B cell (primary cell): ENCODE data around the gene EML6. TPM values are rescaled to one million over a fixed set of nuclear protein-coding genes. Genes with fewer than 3 reads are reported as not detected.

Source experiments
- ATAC-seq: fragments of 200-7000 bp; cut with Tn5 transposase; one replicate; pipeline ENCODE4 v1.10.0; 2021; ENCODE audit warnings: low read depth, mild to moderate bottlenecking, moderate number of reproducible peaks, moderate library complexity
- CTCF ChIA-PET: fragments of 350-600 bp; sonication (Branson Sonifier 250); formaldehyde crosslinking; loops from one replicate; lab custom pipeline; 2021; ENCODE audit warnings: antibody characterized with exemption, inconsistent platforms; lab: Charles Lee
- POLR2A ChIA-PET: fragments of 350-600 bp; sonication (Branson Sonifier 250); formaldehyde crosslinking; loops from one replicate; lab custom pipeline; 2021; ENCODE audit warnings: antibody characterized with exemption; lab: Charles Lee
- DNase-seq: peaks from one replicate; pipeline ENCODE4 v3.0.0; 2013
- H2AFZ ChIP-seq: 2 replicates; pipeline ENCODE4 v1.6.1; 2012; ENCODE audit warnings: mild to moderate bottlenecking, low read depth, low read length; ENCODE audit not compliant: insufficient read depth, poor library complexity, severe bottlenecking
- H3K27ac ChIP-seq, 2 donors: 1 replicate in 1 of 2; 2 replicates in 1 of 2; pipeline ENCODE4 v1.5.1; 2012 to 2013; ENCODE audit warnings: low read length in 2 of 2, mild to moderate bottlenecking in 2 of 2, moderate library complexity in 1 of 2
- H3K27me3 ChIP-seq, 4 experiments: fragments of 200-600 bp in 1 of 4; sonication (generic) in 1 of 4; replicated peaks in 1 of 4; 1 replicate in 2 of 4; 2 replicates in 2 of 4; pipeline versions ENCODE4 v1.6.1 to v1.7.0; 2013 to 2016; ENCODE audit warnings: low read length in 3 of 4, mild to moderate bottlenecking in 2 of 4, mixed read lengths in 1 of 4, moderate library complexity in 1 of 4; ENCODE audit not compliant: insufficient read depth in 4 of 4, control insufficient read depth in 3 of 4; ENCODE audit errors: control extremely low read depth in 1 of 4
- H3K36me3 ChIP-seq, 2 experiments: replicated peaks in 1 of 2; 1 replicate in 1 of 2; 2 replicates in 1 of 2; pipeline versions ENCODE4 v1.6.1 to v1.7.1; 2013; ENCODE audit warnings: low read length in 1 of 2; ENCODE audit not compliant: insufficient read depth in 2 of 2, control insufficient read depth in 1 of 2; ENCODE audit errors: control extremely low read depth in 1 of 2, extremely low read depth in 1 of 2
- H3K4me1 ChIP-seq, 2 donors: fragments of 200-600 bp in 1 of 2; sonication (generic) in 1 of 2; 1 replicate in 1 of 2; 2 replicates in 1 of 2; pipeline versions ENCODE4 v1.5.1 to v1.6.1; 2013 to 2017; ENCODE audit warnings: low read length in 2 of 2; ENCODE audit not compliant: control insufficient read depth in 2 of 2, insufficient read depth in 2 of 2
- H3K4me2 ChIP-seq: replicated peaks from 2 replicates; pipeline ENCODE3; 2012; ENCODE audit warnings: mild to moderate bottlenecking, low read depth, low read length; ENCODE audit not compliant: poor library complexity, severe bottlenecking
- H3K4me3 ChIP-seq, 5 experiments: fragments of 200-600 bp in 1 of 5; sonication (generic) in 1 of 5; 1 replicate in 3 of 5; 2 replicates in 2 of 5; pipeline versions ENCODE4 v1.5.1 to v1.7.0; 2011 to 2016; ENCODE audit warnings: low read length in 4 of 5, mild to moderate bottlenecking in 4 of 5, low read depth in 2 of 5, control low read depth in 1 of 5, moderate library complexity in 1 of 5; ENCODE audit not compliant: insufficient read depth in 1 of 5; ENCODE audit errors: control extremely low read depth in 1 of 5, extremely low read depth in 1 of 5
- H3K79me2 ChIP-seq: fragments of 200-600 bp; sonication (generic); one replicate; pipeline ENCODE4 v1.6.0; 2016; ENCODE audit warnings: low read length; ENCODE audit not compliant: control insufficient read depth, insufficient read depth
- H3K9ac ChIP-seq: fragments of 200-600 bp; sonication (generic); 2 replicates; pipeline ENCODE4 v1.6.1; 2017; ENCODE audit warnings: mild to moderate bottlenecking, low read length, moderate library complexity
- H3K9me3 ChIP-seq, 3 donors: one replicate each; pipeline versions ENCODE4 v1.6.1 to v1.7.1; 2013; ENCODE audit warnings: low read length in 2 of 3; ENCODE audit not compliant: control insufficient read depth in 2 of 3, insufficient read depth in 1 of 3; ENCODE audit errors: control extremely low read depth in 1 of 3
- H4K20me1 ChIP-seq: 2 replicates; pipeline ENCODE4 v1.6.0; 2012; ENCODE audit warnings: mild to moderate bottlenecking, low read length; ENCODE audit not compliant: insufficient read depth, control insufficient read depth, poor library complexity, severe bottlenecking
- H3K27ac Mint-ChIP-seq: one replicate; pipeline ENCODE4 v1.8.0; 2021; ENCODE audit warnings: mixed read lengths
- H3K27me3 Mint-ChIP-seq: one replicate; pipeline ENCODE4 v1.8.0; 2021; ENCODE audit warnings: mixed read lengths
- H3K4me1 Mint-ChIP-seq: one replicate; pipeline ENCODE4 v1.8.0; 2021; ENCODE audit warnings: mixed read lengths
- H3K4me3 Mint-ChIP-seq: one replicate; pipeline ENCODE4 v1.8.0; 2021; ENCODE audit warnings: mixed read lengths
- H3K9me3 Mint-ChIP-seq: one replicate; pipeline ENCODE4 v1.8.0; 2022; ENCODE audit warnings: mixed read lengths; ENCODE audit not compliant: insufficient read depth
- EZH2 ChIP-seq: IDR thresholded peaks from 2 replicates; pipeline ENCODE4 v1.6.1; 2012; ENCODE audit warnings: borderline replicate concordance, low read depth, mild to moderate bottlenecking, moderate library complexity, low read length; ENCODE audit not compliant: insufficient read depth, poor library complexity, severe bottlenecking
- WGBS: methylation state at CpG from one replicate; pipeline ENCODE4 v1.1.5; 2013; ENCODE audit warnings: missing lambda C conversion rate; ENCODE audit not compliant: insufficient coverage; 5-methylcytosine and 5-hydroxymethylcytosine counted together
- intact Hi-C: fragments of 100-400 bp; cut with micrococcal nuclease; formaldehyde crosslinking; loops from one replicate; pipeline ENCODE4 v1.10.0; 2022
- polyA plus RNA-seq: library from polyadenylated mRNA; depleted of rRNA; stranded (reverse); fragments of >200 nt; gene quantifications from 2 replicates; pipeline ENCODE4 v1.2.3, GENCODE V29; 2012
- total RNA-seq, 2 donors: library from RNA; stranded (reverse); fragments of 120-200 nt in 1 of 2; gene quantifications; 1 replicate in 1 of 2; 2 replicates in 1 of 2; pipeline versions ENCODE4 v1.2.3 to v1.2.4, GENCODE V29; 2013 to 2022
- TF ChIP-seq, protein P1 (sequence below): fragments of 200-600 bp; IDR thresholded peaks from one replicate; pipeline ENCODE4 v1.8.0; 2022; ENCODE audit warnings: antibody characterized with exemption, mild to moderate bottlenecking

The EML6 gene
- total and polyA plus RNA-seq, 2 donors (not counting 1 experiment from before 2014, with no cell fraction given): 42.5 to 53.7 TPM

DNA sequence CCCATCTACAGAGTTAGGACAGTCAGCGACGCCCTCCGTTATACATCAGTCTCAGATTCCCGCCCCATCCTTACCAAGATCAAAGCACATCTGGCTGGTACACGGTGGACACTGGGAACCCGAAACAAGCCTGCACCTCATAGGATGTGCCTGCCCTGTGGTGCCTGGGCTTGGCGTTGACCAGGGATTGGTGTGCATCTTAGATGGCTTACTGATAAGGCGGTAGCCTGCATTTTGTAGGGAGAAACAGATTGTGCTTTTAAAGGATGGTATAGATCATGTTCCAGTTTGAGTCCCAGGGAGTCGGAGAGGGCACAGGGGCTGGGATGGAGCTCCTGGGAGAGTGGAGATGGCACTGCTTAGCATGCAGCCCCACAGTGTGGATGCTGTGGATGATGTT is 108.0 kb downstream of the EML6 start:
- Mint-ChIP-seq H3K4me3 (no peak overlapping the region), H3K9me3 (no peaks in the 10 kb centered on the region), H3K27ac (no peak overlapping the region), H3K27me3 (no peaks in the 10 kb centered on the region), H3K4me1 (no peaks in the 10 kb centered on the region)
- POLR2A ChIA-PET: no interaction called here
- Histone ChIP-seq H3K27me3 (no peaks in the 10 kb centered on the region), H3K4me3 (no peak overlapping the region), H3K36me3 (no peaks in the 10 kb centered on the region), H3K9ac (no peak overlapping the region), H4K20me1 (no peaks in the 10 kb centered on the region), H3K4me2 (no peak overlapping the region), H3K4me1 (no peaks in the 10 kb centered on the region), H3K9me3 (no peaks in the 10 kb centered on the region), H3K27ac (no peak overlapping the region), H2AFZ (no peak overlapping the region), H3K79me2 (no peaks in the 10 kb centered on the region)
- TF ChIP-seq EZH2: no peak
- TF ChIP-seq, protein P1, sequence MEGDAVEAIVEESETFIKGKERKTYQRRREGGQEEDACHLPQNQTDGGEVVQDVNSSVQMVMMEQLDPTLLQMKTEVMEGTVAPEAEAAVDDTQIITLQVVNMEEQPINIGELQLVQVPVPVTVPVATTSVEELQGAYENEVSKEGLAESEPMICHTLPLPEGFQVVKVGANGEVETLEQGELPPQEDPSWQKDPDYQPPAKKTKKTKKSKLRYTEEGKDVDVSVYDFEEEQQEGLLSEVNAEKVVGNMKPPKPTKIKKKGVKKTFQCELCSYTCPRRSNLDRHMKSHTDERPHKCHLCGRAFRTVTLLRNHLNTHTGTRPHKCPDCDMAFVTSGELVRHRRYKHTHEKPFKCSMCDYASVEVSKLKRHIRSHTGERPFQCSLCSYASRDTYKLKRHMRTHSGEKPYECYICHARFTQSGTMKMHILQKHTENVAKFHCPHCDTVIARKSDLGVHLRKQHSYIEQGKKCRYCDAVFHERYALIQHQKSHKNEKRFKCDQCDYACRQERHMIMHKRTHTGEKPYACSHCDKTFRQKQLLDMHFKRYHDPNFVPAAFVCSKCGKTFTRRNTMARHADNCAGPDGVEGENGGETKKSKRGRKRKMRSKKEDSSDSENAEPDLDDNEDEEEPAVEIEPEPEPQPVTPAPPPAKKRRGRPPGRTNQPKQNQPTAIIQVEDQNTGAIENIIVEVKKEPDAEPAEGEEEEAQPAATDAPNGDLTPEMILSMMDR: no peak
- intact Hi-C loops: no loop called here
- ATAC-seq (no peak), DNase-seq (no peak)
- CTCF ChIA-PET: interaction anchor here (1.2 kb wide), 1 partner anchor 9 kb away, joined by 3 read pairs; no protein-coding TSS in a partner anchor
- WGBS: 86% methylated on average over 9 of the region's 9 CpGs

DNA sequence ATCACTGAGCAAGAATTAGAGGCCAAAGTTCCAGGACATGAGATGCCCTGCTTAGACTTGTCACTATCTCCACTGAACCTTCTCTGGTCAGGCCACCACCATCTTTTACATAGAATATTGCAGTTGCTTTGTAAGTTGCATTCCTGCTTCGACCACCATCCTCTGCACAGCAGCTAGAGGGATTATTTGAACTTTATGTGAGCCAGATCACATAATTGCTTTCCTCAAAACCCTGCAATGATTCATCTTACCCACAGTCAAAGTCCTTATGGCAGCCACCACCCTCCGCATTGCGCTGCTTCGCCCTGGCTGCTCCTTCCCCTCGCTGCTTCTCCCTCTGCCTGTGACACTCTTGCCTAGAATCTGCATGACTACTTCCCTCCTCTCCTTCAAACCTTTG is 111.3 kb downstream of the EML6 start:
- Histone ChIP-seq H3K4me2 (no peak overlapping the region), H3K36me3 (no peaks in the 10 kb centered on the region), H3K27ac (no peak overlapping the region), H3K79me2 (no peaks in the 10 kb centered on the region), H3K9me3 (no peaks in the 10 kb centered on the region), H4K20me1 (no peaks in the 10 kb centered on the region), H3K4me3 (no peak overlapping the region), H3K9ac (no peak overlapping the region), H3K27me3 (no peaks in the 10 kb centered on the region), H2AFZ (no peak overlapping the region), H3K4me1 (peaks cover 0 to 4% of the 10 kb centered on the region in 2 donors)
- no peaks in the 10 kb centered on the region for H3K27me3 Mint-ChIP-seq
- H3K4me3 Mint-ChIP-seq: no peak overlapping the region
- no peak for ATAC-seq
- intact Hi-C loops: no loop called here
- H3K27ac Mint-ChIP-seq: no peak overlapping the region
- CTCF ChIA-PET: no interaction called here
- no peaks in the 10 kb centered on the region for H3K9me3 Mint-ChIP-seq
- H3K4me1 Mint-ChIP-seq: peaks cover 4% of the 10 kb centered on the region
- POLR2A ChIA-PET: no interaction called here
- DNase-seq: no peak
- TF ChIP-seq EZH2: no peak
- TF ChIP-seq, protein P1: no peak
- 95% methylated on average over 4 of the region's 5 CpGs for WGBS
